Central memory CD8-positive, alpha-beta T cell (primary cell): ENCODE data around the gene ZFP42.
"Not testable (repeated sequence)": the region's sequence is repeated elsewhere in the genome, so short reads cannot be mapped to it uniquely, and the experiment has no call there.

Experiments
- ATAC-seq: fragments of 150-1000 bp; cut with Tn5 transposase; replicated peaks from 2 replicates; pipeline ENCODE4 v1.10.0; 2022; ENCODE audit warnings: mild to moderate bottlenecking, moderate FRiP score, moderate number of reproducible peaks; ENCODE audit not compliant: poor library complexity, severe bottlenecking; ENCODE audit errors: extremely low read depth
- DNase-seq, 2 donors: peaks; one replicate each; pipeline ENCODE4 v3.0.0; 2021; ENCODE audit warnings: low spot score in 2 of 2
- H3K27ac Mint-ChIP-seq: one replicate; pipeline ENCODE4 v1.8.0; 2022; ENCODE audit warnings: low read depth, mild to moderate bottlenecking, moderate library complexity, mixed read lengths
- H3K27me3 Mint-ChIP-seq: one replicate; pipeline ENCODE4 v1.8.0; 2022; ENCODE audit warnings: mixed read lengths
- H3K36me3 Mint-ChIP-seq: one replicate; pipeline ENCODE4 v1.8.0; 2022; ENCODE audit warnings: mild to moderate bottlenecking, moderate library complexity, mixed read lengths; ENCODE audit not compliant: insufficient read depth
- H3K4me1 Mint-ChIP-seq: one replicate; pipeline ENCODE4 v1.8.0; 2022; ENCODE audit warnings: mixed read lengths
- H3K4me3 Mint-ChIP-seq: one replicate; pipeline ENCODE4 v1.8.0; 2022; ENCODE audit warnings: mild to moderate bottlenecking, moderate library complexity, mixed read lengths
- H3K9me3 Mint-ChIP-seq: one replicate; pipeline ENCODE4 v1.8.0; 2022; ENCODE audit warnings: mixed read lengths

Gene ZFP42

DNA sequence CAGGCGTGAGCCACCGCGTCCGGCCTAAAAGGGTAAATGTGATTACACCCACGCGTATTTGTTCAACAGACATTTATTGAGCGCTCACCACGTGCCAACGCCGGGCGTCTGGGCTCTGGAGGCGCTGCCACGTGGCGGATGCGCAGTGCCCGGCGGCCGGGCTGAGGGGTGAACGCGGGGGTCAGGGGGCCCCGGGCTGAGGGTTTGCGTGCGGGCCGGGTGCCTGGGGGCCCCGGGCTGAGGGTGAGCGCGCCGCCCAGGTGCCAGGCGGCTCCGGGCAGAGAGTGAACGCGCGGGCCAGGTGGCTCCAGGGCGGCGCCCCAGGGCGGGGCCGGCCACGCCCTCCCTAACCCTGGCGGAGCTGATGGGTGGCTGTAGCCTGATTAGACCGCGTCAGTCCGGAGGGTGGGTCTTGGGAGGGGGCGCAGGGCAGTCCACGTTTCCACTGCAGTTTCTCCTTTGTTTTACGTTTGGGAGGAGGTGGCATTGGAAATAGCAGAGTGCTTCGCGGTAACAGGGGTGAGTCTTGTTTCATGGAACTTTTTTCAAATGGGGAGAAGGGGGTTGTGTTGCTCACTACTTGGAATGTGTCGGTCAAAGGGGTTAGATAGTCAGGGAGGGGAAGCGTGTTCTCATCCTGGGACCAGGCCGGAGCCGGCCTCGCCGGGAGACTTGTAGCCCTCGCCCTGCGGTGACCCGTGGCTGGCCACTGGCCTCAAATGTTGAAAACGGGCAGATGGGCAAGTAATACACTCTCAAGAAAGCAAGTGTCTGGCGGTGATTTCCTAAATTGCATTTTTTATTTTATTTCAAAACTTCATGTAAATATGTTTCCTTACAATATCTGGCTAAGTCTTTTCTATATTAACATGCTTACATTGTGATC is at the start of gene ZFP42:
ZFP42 (plus strand) TSS at position 450 of the 886 bp plus-strand sequence. CDS start 7,037 bp downstream, outside the sequence.
- no peaks in the 10 kb centered on the region for H3K4me1 Mint-ChIP-seq
- no peak within 1 kb of the TSS for H3K27ac Mint-ChIP-seq
- DNase-seq (no peak), ATAC-seq (no peak)
- H3K9me3 Mint-ChIP-seq = peaks cover 10% of the 10 kb centered on the region
- no peaks in the 10 kb centered on the region for H3K27me3 Mint-ChIP-seq
- no peaks in the 10 kb centered on the region for H3K36me3 Mint-ChIP-seq
- no peak within 1 kb of the TSS for H3K4me3 Mint-ChIP-seq

DNA sequence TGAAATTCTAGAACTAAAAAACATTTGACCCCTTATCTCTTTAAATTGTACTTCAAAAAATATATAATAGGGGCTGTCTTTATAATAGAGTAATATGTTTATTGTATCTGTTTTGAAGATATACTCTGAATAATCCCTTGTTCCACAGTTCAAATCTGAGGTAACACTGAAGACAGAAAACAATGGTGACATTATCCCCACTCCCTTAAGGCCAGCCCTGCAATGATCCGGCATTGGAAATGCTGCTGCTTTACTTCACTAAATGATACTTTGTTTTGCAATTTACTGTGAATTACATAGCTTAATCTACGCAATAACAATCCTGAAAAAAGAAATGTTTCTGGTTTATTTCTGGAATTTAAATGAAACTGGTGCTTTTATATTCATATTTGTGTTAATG is 34.4 kb upstream of the ZFP42 start:
- Mint-ChIP-seq H3K9me3 (peaks cover 4% of the 10 kb centered on the region), H3K4me1 (no peaks in the 10 kb centered on the region), H3K27me3 (no peaks in the 10 kb centered on the region), H3K4me3 (no peak overlapping the region), H3K27ac (no peak overlapping the region), H3K36me3 (no peaks in the 10 kb centered on the region)
- ATAC-seq (no peak), DNase-seq (no peak)

- H3K4me1 Mint-ChIP-seq = no peaks in the 10 kb centered on the region
- H3K27me3 Mint-ChIP-seq = no peaks in the 10 kb centered on the region
- ATAC-seq = no peak
- no peak for DNase-seq
- H3K36me3 Mint-ChIP-seq = no peaks in the 10 kb centered on the region
- H3K9me3 Mint-ChIP-seq = peaks cover 4% of the 10 kb centered on the region
- H3K4me3 Mint-ChIP-seq = no peak overlapping the region
- no peak overlapping the region for H3K27ac Mint-ChIP-seq
Observed at GRCh38 chr4:187961961-187962360, 33.6 kb upstream of the ZFP42 start.

DNA sequence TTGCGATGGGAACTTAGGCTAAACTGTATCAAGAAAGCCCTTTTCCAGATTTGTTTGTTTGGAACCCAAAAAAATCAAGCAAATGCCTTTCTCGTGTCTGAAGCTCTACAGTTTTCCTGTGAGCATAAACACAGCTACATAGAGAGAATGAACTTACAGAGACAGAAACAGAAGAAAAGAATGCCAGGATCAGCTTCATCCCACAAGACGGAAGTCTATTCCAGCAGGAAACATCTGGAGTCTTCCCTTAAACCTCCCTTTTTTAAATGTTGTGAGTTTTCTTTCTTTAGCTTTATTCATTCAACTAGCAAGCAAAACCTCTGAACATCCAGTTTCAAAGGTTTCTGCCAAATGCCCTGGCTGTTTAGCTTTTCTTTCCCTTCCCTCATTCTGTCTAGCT is 32.6 kb upstream of the ZFP42 start:
- ATAC-seq = no peak
- Mint-ChIP-seq H3K27me3 (no peaks in the 10 kb centered on the region), H3K9me3 (peaks cover 4% of the 10 kb centered on the region)

GRCh38 chr4:187965726-187966125 is 29.8 kb upstream of the ZFP42 start:
- DNase-seq (no peak), ATAC-seq (no peak)
- Mint-ChIP-seq H3K4me1 (no peaks in the 10 kb centered on the region), H3K27ac (no peak overlapping the region), H3K36me3 (no peaks in the 10 kb centered on the region), H3K4me3 (no peak overlapping the region), H3K27me3 (no peaks in the 10 kb centered on the region), H3K9me3 (no peaks in the 10 kb centered on the region)

More for the DNA sequence above, 32.6 kb upstream of the ZFP42 start:
- no peak for DNase-seq
- H3K27ac Mint-ChIP-seq = no peak overlapping the region
- H3K4me1 Mint-ChIP-seq = no peaks in the 10 kb centered on the region
- H3K36me3 Mint-ChIP-seq = no peaks in the 10 kb centered on the region
- H3K4me3 Mint-ChIP-seq = no peak overlapping the region

DNA sequence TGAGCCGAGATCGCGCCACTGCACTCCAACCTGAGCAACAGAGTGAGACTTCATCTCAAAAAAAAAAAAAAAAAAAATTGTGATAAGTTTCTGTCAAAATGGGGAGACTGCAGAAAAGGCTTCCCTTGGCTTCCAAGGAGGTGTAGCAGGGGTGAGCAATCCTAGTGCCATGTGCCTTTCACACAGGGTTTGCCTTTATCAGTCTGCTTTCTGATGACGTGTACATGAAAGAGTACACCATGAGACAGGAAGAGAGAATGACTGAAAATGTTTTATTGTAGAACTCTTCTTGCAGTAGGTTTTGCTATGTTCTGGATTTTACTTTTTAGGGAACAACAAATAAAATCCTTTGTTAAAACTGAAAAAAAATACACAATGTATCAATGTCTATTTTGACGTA is 23.4 kb upstream of the ZFP42 start:
- Mint-ChIP-seq H3K9me3 (no peaks in the 10 kb centered on the region), H3K27me3 (no peaks in the 10 kb centered on the region), H3K36me3 (peaks cover 1% of the 10 kb centered on the region), H3K4me1 (no peaks in the 10 kb centered on the region), H3K27ac (no peak overlapping the region), H3K4me3 (no peak overlapping the region)
- DNase-seq = no peak
- ATAC-seq = no peak

DNA sequence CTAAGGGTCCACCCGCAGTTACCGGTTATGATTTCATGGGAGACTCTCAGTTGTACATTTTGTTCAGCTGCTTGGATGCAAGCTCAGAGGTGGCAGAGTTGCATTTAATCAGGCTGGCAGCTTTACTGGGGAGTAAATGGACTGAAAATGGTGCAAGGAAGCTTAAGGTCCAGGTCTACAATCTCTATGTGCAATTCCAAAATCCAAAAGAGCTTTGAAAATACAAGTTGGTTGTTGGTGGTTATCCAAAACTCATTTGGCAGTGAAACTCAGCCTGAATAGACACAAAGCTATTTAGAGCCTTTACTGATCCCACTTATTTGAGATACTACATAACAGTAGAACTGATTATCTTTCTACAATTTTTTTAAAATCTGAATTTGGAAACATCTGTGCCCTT is 11.8 kb upstream of the ZFP42 start:
- H3K4me1 Mint-ChIP-seq = no peaks in the 10 kb centered on the region
- no peak for DNase-seq
- ATAC-seq = no peak
- no peaks in the 10 kb centered on the region for H3K27me3 Mint-ChIP-seq
- peaks cover 31% of the 10 kb centered on the region for H3K9me3 Mint-ChIP-seq
- H3K27ac Mint-ChIP-seq = no peak overlapping the region
- H3K4me3 Mint-ChIP-seq = no peak overlapping the region
- H3K36me3 Mint-ChIP-seq = no peaks in the 10 kb centered on the region

DNA sequence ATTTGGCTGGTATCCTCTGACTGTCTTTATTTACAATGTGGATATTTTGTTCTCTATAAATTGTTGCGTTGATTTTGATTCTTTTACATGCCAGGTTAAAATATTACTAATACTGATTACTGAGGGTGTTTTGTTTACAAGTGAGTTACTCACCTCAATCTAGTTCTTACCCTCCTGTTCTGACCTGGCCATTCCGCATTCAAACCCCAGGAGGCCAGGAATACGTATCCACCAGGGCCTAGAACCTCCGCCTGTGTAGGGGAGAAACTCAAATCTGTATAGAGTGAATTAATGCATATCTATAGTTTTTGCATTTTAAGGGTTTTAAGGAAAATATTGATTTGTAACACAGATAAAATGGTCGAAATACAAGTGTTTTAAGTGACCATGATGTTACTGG is 2.6 kb upstream of the ZFP42 start:
- H3K4me3 Mint-ChIP-seq = no peak overlapping the region
- no peaks in the 10 kb centered on the region for H3K36me3 Mint-ChIP-seq
- H3K4me1 Mint-ChIP-seq = no peaks in the 10 kb centered on the region
- DNase-seq (no peak), ATAC-seq (no peak)
- peaks cover 10% of the 10 kb centered on the region for H3K9me3 Mint-ChIP-seq
- H3K27ac Mint-ChIP-seq = no peak overlapping the region
- no peaks in the 10 kb centered on the region for H3K27me3 Mint-ChIP-seq

DNA sequence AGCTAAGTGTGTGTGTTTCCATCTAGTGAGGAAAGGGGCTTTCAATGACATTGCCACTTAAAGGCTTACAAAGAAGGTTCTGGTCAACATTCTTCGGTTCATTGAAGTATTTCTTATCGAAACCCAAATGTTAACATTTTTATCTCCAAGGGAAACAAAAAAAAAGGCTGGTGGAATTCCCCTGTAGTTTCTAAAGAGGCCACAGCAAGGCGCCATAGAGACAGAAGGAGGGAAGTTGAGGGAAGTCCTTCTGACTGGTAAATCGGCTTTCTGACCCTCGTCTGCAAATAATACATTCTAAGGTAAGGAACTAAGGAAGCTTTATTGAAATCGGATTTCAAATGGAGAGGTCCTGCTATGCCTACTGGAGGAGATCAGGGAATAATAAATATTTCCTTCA is 1.7 kb upstream of the ZFP42 start:
- DNase-seq (no peak), ATAC-seq (no peak)
- H3K4me3 Mint-ChIP-seq = no peak overlapping the region
- H3K27ac Mint-ChIP-seq = no peak overlapping the region
- no peaks in the 10 kb centered on the region for H3K4me1 Mint-ChIP-seq
- H3K27me3 Mint-ChIP-seq = no peaks in the 10 kb centered on the region
- peaks cover 10% of the 10 kb centered on the region for H3K9me3 Mint-ChIP-seq
- no peaks in the 10 kb centered on the region for H3K36me3 Mint-ChIP-seq

DNA sequence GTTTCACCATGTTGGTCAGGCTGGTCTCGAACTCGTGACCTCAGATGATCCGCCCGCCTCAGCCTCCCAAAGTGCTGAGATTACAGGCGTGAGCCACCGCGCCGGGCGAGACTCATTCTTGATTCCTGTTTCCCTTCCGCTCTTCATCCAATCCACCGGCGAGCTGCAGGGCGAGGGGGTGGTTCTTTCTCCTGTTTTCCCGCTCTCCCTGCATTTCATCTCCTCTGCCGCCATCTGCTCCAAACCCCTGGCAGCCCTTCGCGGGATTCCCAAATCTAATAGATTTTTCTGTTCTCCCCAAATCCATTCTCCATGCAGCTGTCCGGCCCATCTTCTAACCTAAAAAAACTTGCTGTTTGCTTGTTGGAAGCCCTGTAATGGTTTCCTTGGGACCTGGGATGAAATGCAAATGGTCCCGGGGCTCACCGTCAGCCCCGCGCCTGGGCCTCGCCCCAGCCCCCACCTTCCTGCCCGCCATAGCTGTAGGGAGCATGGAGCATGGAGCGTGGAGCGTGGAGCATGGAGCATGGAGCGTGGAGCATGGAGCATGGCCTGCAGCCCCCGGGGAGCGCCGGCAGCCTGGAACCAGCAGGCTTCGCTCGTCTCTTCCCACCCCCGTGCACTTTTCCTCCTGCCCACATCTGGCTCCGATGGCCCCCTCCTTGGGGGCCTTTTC is 1.1 kb downstream of the ZFP42 start:
- DNase-seq (no peak), ATAC-seq (no peak)
- no peaks in the 10 kb centered on the region for H3K27me3 Mint-ChIP-seq
- H3K4me1 Mint-ChIP-seq = no peaks in the 10 kb centered on the region
- no peak overlapping the region for H3K27ac Mint-ChIP-seq
- peaks cover 10% of the 10 kb centered on the region for H3K9me3 Mint-ChIP-seq
- H3K36me3 Mint-ChIP-seq = no peaks in the 10 kb centered on the region
- no peak overlapping the region for H3K4me3 Mint-ChIP-seq

DNA sequence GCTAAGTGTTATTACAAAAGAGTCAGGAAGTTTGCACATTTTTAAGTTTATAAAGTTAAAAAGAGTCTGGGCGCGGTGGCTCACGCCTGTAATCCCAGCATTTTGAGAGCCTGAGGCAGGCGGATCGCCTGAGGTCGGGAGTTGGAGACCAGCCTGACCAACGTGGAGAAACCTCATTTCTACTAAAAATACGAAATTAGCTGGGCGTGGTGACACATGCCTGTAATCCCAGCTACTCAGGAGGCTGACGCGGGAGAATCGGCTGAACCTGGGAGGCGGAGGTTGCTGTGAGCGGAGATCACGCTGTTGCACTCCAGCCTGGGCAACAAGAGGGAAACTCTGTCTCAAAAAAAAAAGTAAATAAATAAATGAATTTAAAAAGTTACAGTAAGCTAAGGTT is 2.4 kb downstream of the ZFP42 start:
- H3K4me3 Mint-ChIP-seq, ATAC-seq, H3K27me3 Mint-ChIP-seq, H3K36me3 Mint-ChIP-seq, H3K4me1 Mint-ChIP-seq, DNase-seq, H3K27ac Mint-ChIP-seq, H3K9me3 Mint-ChIP-seq: not testable (repeated sequence)

- Mint-ChIP-seq H3K27ac (no peak overlapping the region), H3K9me3 (peaks cover under 1% of the 10 kb centered on the region), H3K36me3 (no peaks in the 10 kb centered on the region), H3K27me3 (no peaks in the 10 kb centered on the region), H3K4me1 (no peaks in the 10 kb centered on the region), H3K4me3 (no peak overlapping the region)
- no peak for DNase-seq
- ATAC-seq = no peak
Observed at GRCh38 chr4:187999406-187999932, 3.9 kb downstream of the ZFP42 start.

DNA sequence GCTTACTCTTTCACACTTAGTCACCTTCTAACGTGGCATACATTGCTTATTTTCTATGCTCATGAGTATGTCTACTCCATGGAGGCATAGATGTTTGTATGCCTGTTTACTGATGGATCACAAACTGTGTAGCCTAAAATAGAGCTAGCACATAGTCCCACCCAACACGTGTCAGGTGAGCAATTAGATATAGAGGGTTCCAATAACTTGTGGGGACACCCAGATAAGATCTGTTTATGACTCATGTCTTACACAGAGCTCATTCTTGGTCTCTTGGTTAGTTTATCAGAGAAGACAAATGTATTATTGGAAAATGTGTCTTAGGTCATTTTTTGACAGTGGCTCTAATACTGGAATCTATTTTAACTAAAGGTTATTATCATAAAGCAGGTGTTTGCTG is 6.8 kb downstream of the ZFP42 start:
- no peak for ATAC-seq
- no peak for DNase-seq
- Mint-ChIP-seq H3K27ac (no peak overlapping the region), H3K4me1 (no peaks in the 10 kb centered on the region), H3K4me3 (no peak overlapping the region), H3K36me3 (no peaks in the 10 kb centered on the region), H3K9me3 (peaks cover 7% of the 10 kb centered on the region), H3K27me3 (no peaks in the 10 kb centered on the region)
